SU-DHL-6 (cell line): Measurements from ENCODE around the gene YPEL1.

Experiments
- H2AFZ ChIP-seq: fragments of 200-600 bp; sonication (generic); 2 replicates; pipeline ENCODE4 v1.6.1; 2014; ENCODE audit warnings: low read depth, mild to moderate bottlenecking, moderate library complexity, mixed read lengths, antibody characterized with exemption, low read length; ENCODE audit not compliant: severe bottlenecking
- H3F3A ChIP-seq: fragments of 200-600 bp; shearing (Covaris generic); 2 replicates; pipeline ENCODE4 v1.6.0; 2016; ENCODE audit warnings: antibody characterized with exemption, mild to moderate bottlenecking; ENCODE audit not compliant: insufficient read depth
- H3K27ac ChIP-seq: fragments of 200-600 bp; sonication (generic); 2 replicates; pipeline ENCODE4 v1.5.1; 2016; ENCODE audit warnings: low read depth, mild to moderate bottlenecking, low read length, moderate library complexity, mixed read lengths
- H3K27me3 ChIP-seq: fragments of 200-600 bp; sonication (generic), shearing (Covaris generic); 2 replicates; pipeline ENCODE4 v1.6.0; 2014; ENCODE audit warnings: mild to moderate bottlenecking, low read length
- H3K36me3 ChIP-seq: fragments of 200-600 bp; sonication (generic); 2 replicates; pipeline ENCODE4 v1.6.1; 2014; ENCODE audit warnings: mild to moderate bottlenecking, low read length, mixed read lengths
- H3K4me2 ChIP-seq: fragments of 300-600, 200-600 bp; shearing (Covaris generic), sonication (generic); 2 replicates; pipeline ENCODE4 v1.6.0; 2014; ENCODE audit warnings: low read length, low read depth, mild to moderate bottlenecking; ENCODE audit not compliant: poor library complexity, severe bottlenecking
- H3K4me3 ChIP-seq: fragments of 200-600 bp; sonication (generic); 2 replicates; pipeline ENCODE4 v1.5.1; 2014; ENCODE audit warnings: antibody characterized with exemption, low read length, mild to moderate bottlenecking, mixed read lengths; ENCODE audit not compliant: insufficient read depth, poor library complexity, severe bottlenecking
- H3K79me2 ChIP-seq: fragments of 200-600 bp; sonication (generic); 2 replicates; pipeline ENCODE4 v1.6.1; 2014; ENCODE audit warnings: mild to moderate bottlenecking, low read length, moderate library complexity; ENCODE audit not compliant: insufficient read depth
- H3K9ac ChIP-seq: fragments of 200-600 bp; sonication (generic); 2 replicates; pipeline ENCODE4 v1.7.0; 2014; ENCODE audit warnings: mild to moderate bottlenecking, low read length
- H3K9me2 ChIP-seq: fragments of 200-600 bp; sonication (generic); replicated peaks from 2 replicates; pipeline ENCODE4 v1.6.1; 2014; ENCODE audit warnings: low read length; ENCODE audit not compliant: insufficient read depth
- H3K9me3 ChIP-seq: fragments of 200-600 bp; sonication (generic); 2 replicates; pipeline ENCODE4 v1.6.1; 2014; ENCODE audit warnings: low read length, mixed read lengths; ENCODE audit not compliant: insufficient read depth
- H4K20me1 ChIP-seq: fragments of 200-600 bp; sonication (generic); 2 replicates; pipeline ENCODE4 v1.6.1; 2014; ENCODE audit warnings: low read depth, mild to moderate bottlenecking, antibody characterized with exemption, low read length, moderate library complexity, mixed read lengths
- CTCF ChIP-seq: fragments of 200-600 bp; sonication (generic); IDR thresholded peaks from one replicate; pipeline ENCODE4 v1.5.1; 2017; ENCODE audit warnings: antibody characterized with exemption, mild to moderate bottlenecking, low read length, moderate library complexity; ENCODE audit not compliant: insufficient read depth, poor library complexity, severe bottlenecking
- EZH2phosphoT487 ChIP-seq: fragments of 200-600 bp; sonication (generic), shearing (Covaris generic); conservative IDR thresholded peaks from 2 replicates; pipeline ENCODE4 v1.6.1; 2018; ENCODE audit warnings: mild to moderate bottlenecking, antibody characterized with exemption, low read length, moderate library complexity, mixed read lengths

YPEL1 gene

GRCh38 chr22:21758091-21758864 lies 22.7 kb upstream of the YPEL1 start:
- H3K9me3 ChIP-seq, result no peaks in the 10 kb centered on the region
- no peak overlapping the region for H3K27ac ChIP-seq
- no peak overlapping the region for H3K4me2 ChIP-seq
- H2AFZ ChIP-seq, result no peak overlapping the region
- TF ChIP-seq EZH2phosphoT487, result no peak
- TF ChIP-seq CTCF, result no peak
- no peaks in the 10 kb centered on the region for H3K9me2 ChIP-seq
- no peaks in the 10 kb centered on the region for H4K20me1 ChIP-seq
- no peaks in the 10 kb centered on the region for H3K27me3 ChIP-seq
- H3F3A ChIP-seq, result no peaks in the 10 kb centered on the region
- H3K4me3 ChIP-seq, result no peak overlapping the region
- no peak overlapping the region for H3K9ac ChIP-seq
- H3K36me3 ChIP-seq, result no peaks in the 10 kb centered on the region
- H3K79me2 ChIP-seq, result no peaks in the 10 kb centered on the region

GRCh38 chr22:21755851-21756284 lies 20.3 kb upstream of the YPEL1 start:
- Histone ChIP-seq H3K27me3 (no peaks in the 10 kb centered on the region), H2AFZ (no peak overlapping the region), H3K36me3 (no peaks in the 10 kb centered on the region), H3F3A (no peaks in the 10 kb centered on the region), H3K4me3 (no peak overlapping the region), H3K9me2 (no peaks in the 10 kb centered on the region), H3K27ac (no peak overlapping the region), H3K9ac (no peak overlapping the region), H4K20me1 (no peaks in the 10 kb centered on the region), H3K9me3 (no peaks in the 10 kb centered on the region), H3K79me2 (no peaks in the 10 kb centered on the region), H3K4me2 (no peak overlapping the region)
- TF ChIP-seq EZH2phosphoT487 (no peak), CTCF (no peak)

- H3K4me2 ChIP-seq, result no peak overlapping the region
- H3K9ac ChIP-seq, result no peak overlapping the region
- H3K27ac ChIP-seq, result no peak overlapping the region
These were observed 18.9 kb upstream of the YPEL1 start for GRCh38 chr22:21754523-21754922.

More at GRCh38 chr22:21754523-21754922, 18.9 kb upstream of the YPEL1 start:
- Histone ChIP-seq H3K36me3 (no peaks in the 10 kb centered on the region), H3K27me3 (no peaks in the 10 kb centered on the region), H3K9me3 (no peaks in the 10 kb centered on the region), H4K20me1 (no peaks in the 10 kb centered on the region), H3K9me2 (no peaks in the 10 kb centered on the region), H3K79me2 (no peaks in the 10 kb centered on the region), H3F3A (no peaks in the 10 kb centered on the region), H2AFZ (no peak overlapping the region), H3K4me3 (no peak overlapping the region)
- TF ChIP-seq CTCF, result no peak
- no peak for TF ChIP-seq EZH2phosphoT487
